SIG-M5 treated with dmso at 0.1 percent for 504 hours (cell line): ENCODE data around the gene METTL5.

Source experiments
- DNase-seq: peaks from one replicate; lab custom pipeline; 2025; ENCODE audit not compliant: unreplicated experiment; lab: John Stamatoyannopoulos, UW

METTL5 gene

DNA sequence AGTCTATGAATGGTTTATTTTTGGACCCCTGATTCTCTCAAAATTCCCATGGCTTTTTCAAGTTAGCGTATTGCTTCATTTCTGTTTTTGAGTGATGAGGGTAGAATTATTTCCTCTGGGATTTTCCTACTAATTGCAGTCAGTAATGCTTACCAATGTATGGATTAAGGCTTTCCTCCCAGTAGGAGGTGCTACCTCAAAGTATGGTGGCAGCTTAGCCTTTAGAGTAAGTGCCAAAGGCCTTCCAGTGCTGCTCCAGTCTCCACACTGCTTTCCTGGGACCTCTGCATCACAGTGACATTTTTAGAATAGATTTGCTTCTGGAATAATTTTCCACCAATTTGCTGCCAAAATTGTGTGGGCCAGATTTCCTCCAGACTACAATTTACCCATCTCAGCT, 42.2 kb downstream of the METTL5 start:
- DNase-seq, result no peak

DNA sequence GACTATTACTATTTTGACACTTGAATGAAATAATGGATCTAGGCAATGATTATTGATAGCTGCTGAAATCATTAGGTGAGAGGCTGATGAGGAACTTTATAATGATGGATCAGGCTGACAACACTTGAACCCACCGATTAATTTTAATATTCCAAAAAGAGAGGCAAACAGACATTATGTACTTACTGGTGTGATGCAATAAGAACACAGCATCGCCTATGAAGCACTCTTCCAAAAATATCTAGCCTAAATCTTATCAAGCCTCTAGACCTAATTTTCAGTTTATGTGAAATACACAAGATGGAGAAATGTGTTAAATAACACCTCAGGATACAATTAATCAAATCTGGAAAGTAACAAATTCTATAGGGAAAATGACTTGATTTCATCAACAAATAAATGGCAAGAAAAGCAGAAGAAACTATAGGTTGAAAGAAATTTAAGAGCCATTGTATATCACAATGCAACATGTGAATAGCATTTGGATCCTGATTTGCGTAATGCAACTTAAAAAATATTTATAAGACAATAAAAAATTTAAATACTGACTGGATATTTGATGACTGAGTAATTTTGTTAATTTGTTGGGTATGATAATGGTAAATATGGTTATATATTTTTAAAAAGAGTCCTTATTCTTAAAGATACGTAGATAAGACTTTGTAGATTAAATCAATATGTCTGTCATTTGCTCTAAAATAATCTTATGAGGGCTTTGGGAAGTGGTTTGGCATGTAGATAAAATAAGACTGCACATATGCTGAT, 43.3 kb downstream of the METTL5 start:
- no peak for DNase-seq

DNA sequence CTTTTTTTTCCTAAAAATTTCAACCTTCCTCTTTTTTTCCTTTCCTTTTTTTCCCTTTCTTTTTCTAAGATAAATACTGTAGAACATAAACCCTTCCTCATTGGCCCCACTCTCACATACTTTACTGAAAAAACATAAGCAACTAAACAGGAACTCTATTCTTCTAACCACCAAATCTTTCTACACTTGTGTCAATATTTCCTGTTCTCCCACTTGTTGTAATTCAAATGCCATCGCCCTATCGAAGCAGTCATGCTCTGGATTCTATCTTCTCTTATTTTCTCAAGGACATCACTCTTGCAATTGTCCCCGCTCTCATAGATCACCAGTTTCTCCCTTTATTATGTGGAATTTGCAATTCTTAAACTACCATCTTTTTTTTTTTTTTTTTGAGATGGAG, 46.3 kb downstream of the METTL5 start:
- no peak for DNase-seq

DNA sequence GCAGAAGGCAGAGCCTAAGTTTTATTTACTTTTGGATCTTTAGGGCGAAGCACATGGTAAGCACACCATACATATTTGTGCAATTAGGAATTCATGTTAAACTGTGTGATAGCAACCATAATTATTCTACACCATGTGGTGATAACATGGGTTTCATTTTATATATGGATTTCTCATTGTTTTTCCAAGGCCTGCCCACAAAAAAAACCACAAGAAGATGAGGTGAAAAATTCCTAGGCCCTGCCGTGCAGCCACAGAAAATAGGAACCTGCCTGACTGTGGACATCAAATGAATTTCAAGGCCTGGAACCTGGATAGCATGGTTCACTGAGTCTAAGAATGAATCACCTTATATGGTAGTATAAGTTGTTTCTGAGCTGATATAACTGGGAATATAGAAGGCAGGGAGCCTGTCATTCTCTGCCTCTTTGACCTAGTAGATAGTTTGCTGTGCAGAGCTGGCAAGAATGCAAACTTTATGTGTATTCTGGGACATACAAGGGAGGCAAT, 48.4 kb downstream of the METTL5 start:
- no peak for DNase-seq

DNA sequence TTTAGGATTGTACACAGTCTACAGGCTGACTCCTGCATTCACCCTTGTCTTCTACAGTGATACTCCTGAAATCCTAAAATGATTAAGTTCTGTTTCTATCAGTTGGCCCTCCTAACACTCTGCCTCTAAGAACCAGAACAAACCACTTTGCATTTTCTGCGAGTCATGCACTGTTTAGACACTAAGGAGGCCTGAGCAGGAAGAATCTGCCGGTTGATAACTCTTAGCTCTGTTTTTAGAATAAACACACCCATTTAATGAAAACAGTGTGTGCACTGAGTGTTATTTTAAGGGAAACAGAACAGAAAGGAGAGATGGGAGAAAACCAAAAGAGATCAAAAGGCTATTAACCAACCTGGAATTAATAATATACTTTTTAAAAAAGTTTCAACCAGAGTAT, 48.9 kb downstream of the METTL5 start:
- no peak for DNase-seq

DNA sequence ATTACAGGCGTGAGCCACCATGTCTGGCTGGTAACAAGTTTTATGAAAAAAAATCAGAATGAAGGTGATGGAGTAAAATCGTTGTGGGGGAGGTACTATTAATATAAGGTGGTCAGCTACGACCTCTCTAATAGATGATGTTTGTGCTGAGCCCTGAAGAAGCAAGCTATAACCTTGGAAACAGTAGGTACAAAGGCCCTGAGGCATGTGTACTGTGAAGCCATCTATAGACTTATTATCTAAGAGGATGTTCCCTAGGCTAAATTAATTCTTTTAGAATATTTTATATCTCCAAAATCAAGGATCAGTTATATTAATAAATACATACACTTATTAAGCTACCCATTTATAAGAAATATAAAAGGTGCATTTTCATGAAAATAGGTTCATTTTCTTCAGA, 49.4 kb downstream of the METTL5 start:
- no peak for DNase-seq

DNA sequence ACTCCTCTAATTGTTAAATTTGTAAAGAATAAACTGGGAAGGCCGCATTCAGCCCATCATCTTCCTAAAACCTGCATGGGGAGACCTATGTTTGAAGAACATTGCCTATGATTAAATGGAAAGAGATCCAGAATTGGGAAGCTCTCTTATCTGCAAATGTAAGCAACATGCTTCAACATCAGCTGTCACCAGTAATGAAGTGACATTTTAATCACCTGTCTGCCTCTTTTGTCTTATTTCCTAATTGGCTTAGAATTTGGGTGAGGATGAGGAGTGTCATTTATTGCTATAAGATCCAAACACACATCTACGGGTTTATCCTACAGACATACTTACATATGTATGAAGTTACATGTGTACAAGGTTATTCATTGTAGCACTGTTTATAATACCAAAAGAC, 52.1 kb downstream of the METTL5 start:
- DNase-seq, result no peak

DNA sequence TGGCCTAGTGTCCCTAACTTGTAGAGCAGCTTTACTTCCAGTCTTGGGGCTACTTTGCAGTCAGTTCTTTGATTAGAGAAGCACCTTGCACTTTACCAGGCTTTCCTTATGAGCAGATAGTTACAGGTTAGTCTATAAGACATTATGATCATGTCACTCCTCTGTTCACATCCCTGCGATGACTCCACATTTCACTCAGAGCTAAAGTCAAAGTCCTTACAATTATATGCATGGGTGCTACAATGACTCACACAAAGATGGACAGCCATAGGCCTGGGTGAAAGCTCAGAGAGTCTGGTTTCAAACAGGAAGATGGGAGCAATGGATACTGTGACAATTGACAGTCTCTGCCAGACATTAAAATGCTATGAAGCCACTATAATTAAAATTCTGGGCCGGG, 53.1 kb downstream of the METTL5 start:
- no peak for DNase-seq

DNA sequence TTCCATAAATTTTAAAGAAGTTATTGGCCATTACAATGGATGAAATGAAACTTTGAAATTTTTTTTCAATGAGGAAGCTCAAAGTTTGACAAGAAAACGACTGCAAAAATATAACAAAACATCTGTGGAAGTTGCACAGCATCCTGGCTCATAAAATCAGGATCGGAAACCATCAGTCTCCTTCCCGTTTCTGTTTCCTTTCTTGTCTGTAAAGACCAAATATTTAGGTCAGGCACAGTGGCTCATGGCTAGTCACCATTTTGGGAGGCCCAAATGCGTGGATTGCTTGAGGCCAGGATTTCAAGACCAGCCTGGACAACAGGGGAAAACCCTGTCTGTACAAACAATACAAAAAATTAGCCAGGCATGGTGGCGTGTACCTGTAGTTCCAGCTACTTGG, 53.7 kb downstream of the METTL5 start:
- peak; percentile 61 for DNase-seq

DNA sequence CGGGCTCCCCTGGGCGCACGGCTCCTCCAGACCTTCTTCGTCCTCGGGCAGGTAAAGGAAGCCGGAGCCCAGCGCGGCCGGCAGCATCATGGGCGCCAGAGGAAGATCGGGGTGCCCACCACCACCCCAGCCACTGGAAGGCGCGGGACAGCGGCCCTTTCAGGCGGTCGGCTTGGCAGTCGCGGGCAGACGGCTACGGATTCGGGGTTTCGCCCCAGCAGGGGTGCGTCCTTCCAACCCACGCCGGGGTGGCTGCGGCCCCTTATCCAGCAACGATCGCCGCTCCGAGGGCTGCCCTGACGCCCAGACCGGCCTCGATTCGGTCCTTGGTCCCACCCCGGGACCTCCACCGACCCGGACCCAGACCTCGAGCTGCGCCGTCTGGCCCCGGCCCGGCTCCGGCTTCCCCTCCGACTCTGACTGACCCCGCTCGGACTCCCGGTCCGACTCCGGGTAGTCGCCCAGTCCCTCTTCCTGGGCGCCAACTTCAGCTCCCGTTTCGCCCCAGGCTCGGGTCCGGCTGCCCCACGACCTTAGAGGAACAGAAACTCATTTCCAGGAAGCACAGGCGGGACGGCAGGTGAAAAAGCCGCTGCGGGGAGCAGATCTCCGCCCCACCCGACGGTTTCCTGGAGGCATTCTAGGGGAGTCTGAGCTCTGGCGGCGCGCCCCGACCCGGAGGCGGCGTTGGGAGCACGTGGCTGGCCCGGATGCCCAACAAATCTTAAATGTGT, 56.3 kb downstream of the METTL5 start:
- no peak for DNase-seq

DNA sequence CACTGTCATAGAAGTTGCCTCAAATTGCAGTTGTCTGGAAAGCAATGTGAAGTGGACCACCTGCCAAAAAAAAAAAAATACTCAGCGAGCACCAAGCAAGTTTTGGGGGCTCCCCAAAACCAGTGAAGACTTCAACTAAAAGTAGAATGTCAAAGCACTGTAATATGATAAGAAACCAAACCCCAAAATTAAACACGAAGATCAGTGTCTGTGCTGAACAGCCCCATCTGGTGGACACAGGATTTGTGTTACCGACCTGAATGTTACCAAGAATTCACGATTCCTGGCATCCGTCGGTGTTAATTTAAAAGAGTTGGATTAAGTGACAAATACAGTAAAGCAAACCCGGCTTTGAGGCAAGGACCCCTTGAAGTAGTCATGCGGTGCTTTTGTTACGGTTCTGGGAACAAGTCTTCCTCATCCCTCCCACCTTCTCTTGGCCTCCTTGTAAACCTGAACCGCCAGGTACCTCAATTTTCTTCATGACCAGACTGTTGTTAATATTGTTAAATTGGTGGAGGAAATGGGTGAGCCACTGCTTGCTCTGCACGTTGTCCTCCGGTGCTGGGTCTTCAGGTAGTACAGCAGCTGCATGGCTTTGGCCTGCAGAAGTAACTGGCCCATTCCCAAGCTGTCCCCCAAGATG, 57.3 kb downstream of the METTL5 start:
- peak; percentile 52 for DNase-seq

DNA sequence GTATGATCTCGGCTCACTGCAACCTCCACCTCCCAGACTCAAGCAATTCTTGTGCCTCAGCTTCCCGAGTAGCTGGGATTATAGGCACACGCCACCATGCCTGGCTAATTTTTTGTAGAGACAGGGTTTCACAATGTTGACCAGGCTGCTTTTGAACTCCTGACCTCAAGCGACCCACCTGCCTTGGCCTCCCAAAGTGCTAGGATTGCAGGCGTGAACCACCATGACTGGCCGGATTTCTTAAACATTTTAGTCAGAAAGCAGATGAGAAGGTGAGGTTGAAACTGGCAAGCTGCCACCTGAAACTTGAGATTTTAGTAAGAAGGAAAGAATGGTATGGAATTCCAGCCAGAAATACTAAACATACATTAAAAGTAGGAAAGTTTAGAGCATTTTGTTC, 59.2 kb downstream of the METTL5 start:
- no peak for DNase-seq

DNA sequence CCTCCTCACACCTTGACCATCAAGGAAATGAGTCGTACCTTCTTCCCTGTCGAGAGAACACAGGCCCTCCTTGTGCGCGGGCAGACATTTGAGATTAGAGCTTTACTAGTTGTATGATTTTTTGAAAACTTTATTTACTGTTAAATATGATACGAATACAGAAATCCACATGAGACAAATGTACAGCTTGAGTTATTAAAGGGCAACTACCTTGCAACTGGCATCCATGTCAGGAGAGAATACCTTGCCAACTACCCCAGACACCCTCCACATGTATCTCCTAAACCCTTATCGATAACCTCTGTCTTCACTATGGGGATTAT, 62.8 kb downstream of the METTL5 start:
- DNase-seq, result no peak
